Adrenal gland (tissue), 12 donors: ENCODE data around the gene GPSM1. TPM values are rescaled to one million over a fixed set of nuclear protein-coding genes. Genes with fewer than 3 reads are reported as not detected.

Source experiments
- DNase-seq, 7 donors: peaks; one replicate each; pipeline ENCODE4 v3.0.0-alpha.2; 2019 to 2020
- H3K27ac ChIP-seq, 5 donors: fragments of 200-600 bp; sonication (generic) in 4 of 5; 1 replicate in 3 of 5; 2 replicates in 2 of 5; pipeline versions ENCODE4 v1.5.1 to v1.8.0; 2016 to 2020; ENCODE audit warnings: mild to moderate bottlenecking in 1 of 5
- H3K27me3 ChIP-seq: fragments of 200-600 bp; 2 replicates; pipeline ENCODE4 v1.8.0; 2021
- H3K36me3 ChIP-seq, 2 donors: fragments of 200-600 bp; replicated peaks in 1 of 2; 1 replicate in 1 of 2; 2 replicates in 1 of 2; pipeline versions ENCODE4 v1.5.1 to v1.8.0; 2018 to 2022
- H3K4me1 ChIP-seq, 2 donors: fragments of 200-600 bp; replicated peaks in 1 of 2; 1 replicate in 1 of 2; 2 replicates in 1 of 2; pipeline versions ENCODE4 v1.5.1 to v1.8.0; 2018 to 2021
- H3K4me3 ChIP-seq, 4 donors: fragments of 200-600 bp; sonication (generic) in 3 of 4; one replicate each; pipeline ENCODE4 v1.5.1; 2016 to 2018
- H3K9me3 ChIP-seq, 3 donors: fragments of 200-600 bp; sonication (generic) in 1 of 3; replicated peaks in 1 of 3; 1 replicate in 2 of 3; 2 replicates in 1 of 3; pipeline versions ENCODE4 v1.5.1 to v1.8.0; 2016 to 2021
- POLR2A ChIP-seq, 2 donors: fragments of 450-650 bp; IDR thresholded peaks; one replicate each; pipeline ENCODE4 v1.6.1; 2017; ENCODE audit warnings: antibody characterized with exemption in 2 of 2, mild to moderate bottlenecking in 2 of 2, moderate library complexity in 1 of 2
- WGBS, 4 donors: extraction: QIAGEN DNeasy Blood & Tissue Kit in 2 of 4; methylation state at CpG; one replicate each; pipeline versions ENCODE4 v1.1.5 to v1.1.7; 2013 to 2017; 5-methylcytosine and 5-hydroxymethylcytosine counted together
- intact Hi-C, 2 donors: fragments of 100-400 bp; cut with DNase I; formaldehyde crosslinking; loops; one replicate each; pipeline versions ENCODE4 v1.14.1 to v1.15.0; 2022 to 2023
- polyA plus RNA-seq, 3 donors: library from polyadenylated mRNA; stranded (reverse); fragments of 200-250 nt in 2 of 3; fragments of 350-450 nt in 1 of 3; fragmentation: Illumina TruSeq in 1 of 3; extraction: RNeasy Lipid Tissue Mini Kit (QIAGEN cat#74804) in 1 of 3; gene quantifications; one replicate each; pipeline ENCODE4 v1.2.3, GENCODE V29; 2013 to 2014
- total RNA-seq, 9 donors: library from RNA; depleted of rRNA in 4 of 9; stranded (reverse); fragments of >200 nt in 4 of 9; fragments of 120-200 nt in 1 of 9; fragmentation: NEBNext Ultra II Directional in 1 of 9; extraction: Animal tissue kit (Norgen Biotek cat#: 25700) in 1 of 9; gene quantifications; one replicate each; pipeline versions ENCODE4 v1.1.0 to v1.2.4, GENCODE V29; 2013 to 2023
- TF ChIP-seq, protein P1 (sequence below), 6 experiments: fragments of 450-650 bp in 4 of 6; fragments of 200-600 bp in 2 of 6; sonication (generic) in 1 of 6; IDR thresholded peaks; 1 replicate in 5 of 6; 2 replicates in 1 of 6; pipeline versions ENCODE4 v1.5.1 to v1.8.0; 2016 to 2021; ENCODE audit warnings: antibody characterized with exemption in 6 of 6, mild to moderate bottlenecking in 2 of 6, moderate library complexity in 1 of 6
- donor health status: healthy with polysubstance abuse.
- donor health status: Bipolar disorder and iron deficiency.
- donor health status: DM: yes; HTN: yes; CAD: no.
- donor health status: DM: no; HTN: no; CAD: no.
- donor health status: DM: no; HTN: no; CAD: no.
- donor health status: DM: yes; HTN: yes; CAD: no.

GPSM1 gene
- total and polyA plus RNA-seq, 12 donors = 2.9 to 50.4 (median 17.2) TPM

- Histone ChIP-seq H3K9me3 (no peaks in the 10 kb centered on the region), H3K4me3 (peak overlapping the region in 1 of 4 donors; percentile 9), H3K36me3 (no peaks in the 10 kb centered on the region), H3K27ac (no peak overlapping the region), H3K4me1 (no peaks in the 10 kb centered on the region), H3K27me3 (peaks cover 15% of the 10 kb centered on the region)
- WGBS, 4 donors = 23 to 40% (median 27%) methylated on average over 20 to 31 of the region's 32 CpGs
- no peak for TF ChIP-seq POLR2A (IDR thresholded peaks at IDR 0.05)
- TF ChIP-seq, protein P1, sequence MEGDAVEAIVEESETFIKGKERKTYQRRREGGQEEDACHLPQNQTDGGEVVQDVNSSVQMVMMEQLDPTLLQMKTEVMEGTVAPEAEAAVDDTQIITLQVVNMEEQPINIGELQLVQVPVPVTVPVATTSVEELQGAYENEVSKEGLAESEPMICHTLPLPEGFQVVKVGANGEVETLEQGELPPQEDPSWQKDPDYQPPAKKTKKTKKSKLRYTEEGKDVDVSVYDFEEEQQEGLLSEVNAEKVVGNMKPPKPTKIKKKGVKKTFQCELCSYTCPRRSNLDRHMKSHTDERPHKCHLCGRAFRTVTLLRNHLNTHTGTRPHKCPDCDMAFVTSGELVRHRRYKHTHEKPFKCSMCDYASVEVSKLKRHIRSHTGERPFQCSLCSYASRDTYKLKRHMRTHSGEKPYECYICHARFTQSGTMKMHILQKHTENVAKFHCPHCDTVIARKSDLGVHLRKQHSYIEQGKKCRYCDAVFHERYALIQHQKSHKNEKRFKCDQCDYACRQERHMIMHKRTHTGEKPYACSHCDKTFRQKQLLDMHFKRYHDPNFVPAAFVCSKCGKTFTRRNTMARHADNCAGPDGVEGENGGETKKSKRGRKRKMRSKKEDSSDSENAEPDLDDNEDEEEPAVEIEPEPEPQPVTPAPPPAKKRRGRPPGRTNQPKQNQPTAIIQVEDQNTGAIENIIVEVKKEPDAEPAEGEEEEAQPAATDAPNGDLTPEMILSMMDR (IDR thresholded peaks at IDR 0.05) = peak; percentile 75 to 91 (median 83)
- intact Hi-C loops = loop anchor here (2.0 to 10.0 kb wide), 3 partner anchors 109 to 139 kb away; no protein-coding TSS in a partner anchor
- peak; percentile 75 to 88 (median 79) for DNase-seq
Observed at GRCh38 chr9:136283291-136284235, 43.8 kb upstream of the GPSM1 start.

DNA sequence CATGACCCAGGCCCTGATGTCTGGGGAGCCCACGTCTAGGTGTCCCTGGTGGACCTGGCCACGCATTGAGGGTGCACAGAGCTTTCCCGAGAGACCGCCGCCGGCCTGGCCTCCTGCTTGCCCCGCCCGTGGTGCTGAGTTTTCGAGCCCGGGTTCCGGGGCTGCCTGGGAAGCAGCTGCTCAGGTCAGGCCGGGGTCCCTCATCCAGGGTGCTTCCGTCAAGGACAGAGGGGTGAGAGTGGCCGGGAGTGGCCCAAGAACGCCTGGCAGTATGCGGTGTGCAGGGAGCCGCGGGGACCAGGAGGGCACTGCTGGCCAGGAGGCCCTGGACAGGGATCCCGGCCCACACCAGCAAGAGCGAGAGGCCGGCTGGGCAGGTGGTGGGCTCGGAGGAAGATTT, 43.0 kb upstream of the GPSM1 start:
- no peak for DNase-seq
- peaks cover 15% of the 10 kb centered on the region for H3K27me3 ChIP-seq
- H3K9me3 ChIP-seq = no peaks in the 10 kb centered on the region
- intact Hi-C loops = loop anchor here (10.0 kb wide), 2 partner anchors 110 to 140 kb away; no protein-coding TSS in a partner anchor
- H3K4me1 ChIP-seq = no peaks in the 10 kb centered on the region
- WGBS, 4 donors = 40 to 67% (median 57%) methylated on average over 2 to 22 of the region's 22 CpGs
- no peak overlapping the region for H3K4me3 ChIP-seq
- no peak overlapping the region for H3K27ac ChIP-seq
- TF ChIP-seq POLR2A (IDR thresholded peaks at IDR 0.05) = no peak
- TF ChIP-seq, protein P1 (IDR thresholded peaks at IDR 0.05) = no peak
- H3K36me3 ChIP-seq = no peaks in the 10 kb centered on the region

GRCh38 chr9:136284951-136285350, 42.4 kb upstream of the GPSM1 start:
- no peak overlapping the region for H3K27ac ChIP-seq
- no peaks in the 10 kb centered on the region for H3K36me3 ChIP-seq
- no peak for DNase-seq
- H3K4me1 ChIP-seq = no peaks in the 10 kb centered on the region
- intact Hi-C loops = loop anchor here (10.0 kb wide), 2 partner anchors 110 to 140 kb away; no protein-coding TSS in a partner anchor
- H3K27me3 ChIP-seq = peaks cover 15% of the 10 kb centered on the region
- WGBS, 4 donors = 78 to 81% (median 79%) methylated on average over 5 to 19 of the region's 19 CpGs
- H3K9me3 ChIP-seq = no peaks in the 10 kb centered on the region
- no peak for TF ChIP-seq POLR2A (IDR thresholded peaks at IDR 0.05)
- TF ChIP-seq, protein P1 (IDR thresholded peaks at IDR 0.05) = no peak
- no peak overlapping the region for H3K4me3 ChIP-seq

GRCh38 chr9:136285501-136286358, 41.6 kb upstream of the GPSM1 start:
- 68 to 79% (median 76%) methylated on average over 16 to 28 of the region's 28 CpGs for WGBS, 4 donors
- no peak for DNase-seq
- Histone ChIP-seq H3K27me3 (peaks cover 15% of the 10 kb centered on the region), H3K36me3 (no peaks in the 10 kb centered on the region), H3K27ac (no peak overlapping the region), H3K4me3 (no peak overlapping the region), H3K4me1 (no peaks in the 10 kb centered on the region), H3K9me3 (no peaks in the 10 kb centered on the region)
- intact Hi-C loops = loop anchor here (10.0 kb wide), 2 partner anchors 111 to 141 kb away; no protein-coding TSS in a partner anchor
- TF ChIP-seq, protein P1 (IDR thresholded peaks at IDR 0.05) = no peak
- TF ChIP-seq POLR2A (IDR thresholded peaks at IDR 0.05) = no peak
